ENCODE data around the gene MPV17. TPM values are rescaled to one million over a fixed set of nuclear protein-coding genes. Genes with fewer than 3 reads are reported as not detected.

Gene MPV17
- total and polyA plus RNA-seq, 9 donors, result 47.0 to 169 (median 60.4) TPM

DNA sequence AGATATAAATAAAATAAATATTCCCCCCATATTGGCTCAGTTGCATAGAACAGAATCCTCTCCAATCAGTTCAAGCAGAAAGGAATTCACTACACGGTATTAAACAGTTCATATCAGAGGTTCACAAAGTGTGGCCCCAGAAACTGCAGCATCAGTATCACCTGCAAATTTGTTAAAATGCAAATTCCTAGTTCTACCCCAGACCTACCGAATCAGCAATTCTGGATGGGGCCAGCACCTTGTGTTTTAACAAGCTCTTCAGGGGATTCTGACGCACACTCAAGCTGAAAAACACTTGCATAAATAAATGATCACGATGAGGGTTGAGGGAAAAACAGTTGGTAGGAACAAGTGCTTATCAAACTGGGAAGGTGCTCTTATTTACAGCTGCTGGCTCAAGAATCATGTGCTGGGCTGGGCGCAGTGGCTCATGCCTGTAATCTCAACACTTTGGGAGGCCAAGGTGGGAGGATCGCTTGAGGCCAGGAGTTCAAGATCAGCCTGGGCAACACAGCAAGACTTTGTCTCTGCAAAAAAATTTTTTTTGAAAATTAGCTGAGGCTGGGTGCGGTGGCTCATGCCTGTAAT, 27.3 kb upstream of the MPV17 start:
- Histone ChIP-seq H3K4me3 (no peak overlapping the region), H3K36me3 (no peaks in the 10 kb centered on the region), H3K27me3 (no peaks in the 10 kb centered on the region), H3K27ac (no peak overlapping the region), H3K9me3 (no peaks in the 10 kb centered on the region), H3K4me1 (ENCODE audit: insufficient read depth) (no peaks in the 10 kb centered on the region)
- intact Hi-C loops (cut with DNase I), result no loop called here
- no peak for DNase-seq
- TF ChIP-seq EP300 (IDR thresholded peaks at IDR 0.05), result no peak
- TF ChIP-seq CTCF (IDR thresholded peaks at IDR 0.05), result no peak
- no peak for TF ChIP-seq POLR2A (IDR thresholded peaks at IDR 0.05)
- 66 to 75% (median 67%) methylated on average over 7 of the region's 7 CpGs for WGBS, 3 donors

GRCh38 chr2:27347641-27348040, 24.7 kb upstream of the MPV17 start:
- Histone ChIP-seq H3K27ac (no peak overlapping the region), H3K9me3 (no peaks in the 10 kb centered on the region), H3K27me3 (no peaks in the 10 kb centered on the region), H3K4me1 (ENCODE audit: insufficient read depth) (no peaks in the 10 kb centered on the region), H3K4me3 (no peak overlapping the region), H3K36me3 (no peaks in the 10 kb centered on the region)
- WGBS, 3 donors, result 83 to 90% (median 90%) methylated on average over 2 of the region's 2 CpGs
- no peak for DNase-seq
- no peak for TF ChIP-seq EP300 (IDR thresholded peaks at IDR 0.05)
- no peak for TF ChIP-seq CTCF (IDR thresholded peaks at IDR 0.05)
- TF ChIP-seq POLR2A (IDR thresholded peaks at IDR 0.05), result no peak
- intact Hi-C loops (cut with DNase I), result no loop called here

DNA sequence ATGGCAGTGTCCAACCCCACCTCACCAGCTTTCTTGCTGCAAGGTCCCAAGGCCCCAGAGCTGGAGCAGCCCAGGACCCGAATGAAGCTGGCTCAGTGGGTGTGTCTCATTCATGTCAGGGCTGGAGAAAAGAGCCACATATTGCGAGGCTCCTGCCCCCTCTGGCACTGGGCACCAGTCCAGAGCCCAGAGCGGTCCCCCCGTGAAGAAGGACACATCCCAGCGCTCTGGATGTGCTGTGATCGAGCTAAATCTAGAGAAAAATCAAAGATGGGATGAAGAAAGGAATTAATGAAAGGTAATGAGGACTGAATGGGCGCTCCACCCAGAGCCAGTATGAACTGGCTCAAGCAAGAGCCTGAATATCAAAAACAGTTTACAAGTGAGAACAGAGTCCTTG, 13.3 kb upstream of the MPV17 start:
- no peak for DNase-seq
- no peak for TF ChIP-seq EP300 (IDR thresholded peaks at IDR 0.05)
- Histone ChIP-seq H3K27me3 (no peaks in the 10 kb centered on the region), H3K9me3 (no peaks in the 10 kb centered on the region), H3K4me3 (no peak overlapping the region), H3K36me3 (no peaks in the 10 kb centered on the region), H3K4me1 (ENCODE audit: insufficient read depth) (no peaks in the 10 kb centered on the region), H3K27ac (no peak overlapping the region)
- 91 to 95% (median 94%) methylated on average over 7 of the region's 7 CpGs for WGBS, 3 donors
- intact Hi-C loops (cut with DNase I), result no loop called here

GRCh38 chr2:27335311-27335710, 12.4 kb upstream of the MPV17 start:
- TF ChIP-seq POLR2A (IDR thresholded peaks at IDR 0.05) (no peak), EP300 (IDR thresholded peaks at IDR 0.05) (no peak), CTCF (IDR thresholded peaks at IDR 0.05) (no peak)
- 90 to 93% (median 92%) methylated on average over 3 of the region's 3 CpGs for WGBS, 3 donors
- no peaks in the 10 kb centered on the region for H3K27me3 ChIP-seq
- H3K4me3 ChIP-seq, result no peak overlapping the region
- H3K36me3 ChIP-seq, result no peaks in the 10 kb centered on the region
- H3K4me1 ChIP-seq (ENCODE audit: insufficient read depth), result no peaks in the 10 kb centered on the region
- H3K9me3 ChIP-seq, result no peaks in the 10 kb centered on the region
- no peak overlapping the region for H3K27ac ChIP-seq
- intact Hi-C loops (cut with DNase I), result no loop called here
- no peak for DNase-seq

- H3K27me3 ChIP-seq, result no peaks in the 10 kb centered on the region
- H3K27ac ChIP-seq, result no peak overlapping the region
- no peak overlapping the region for H3K4me3 ChIP-seq
- WGBS, 3 donors, result 91 to 95% (median 94%) methylated on average over 5 of the region's 5 CpGs
- TF ChIP-seq CTCF (IDR thresholded peaks at IDR 0.05) (no peak), EP300 (IDR thresholded peaks at IDR 0.05) (no peak), POLR2A (IDR thresholded peaks at IDR 0.05) (no peak)
- no peaks in the 10 kb centered on the region for H3K36me3 ChIP-seq
- peaks cover 13% of the 10 kb centered on the region for H3K4me1 ChIP-seq (ENCODE audit: insufficient read depth)
- no peaks in the 10 kb centered on the region for H3K9me3 ChIP-seq
- intact Hi-C loops (cut with DNase I), result no loop called here
- no peak for DNase-seq
Measured at GRCh38 chr2:27324720-27325119, 1.8 kb upstream of the MPV17 start.

All from ovary (tissue), 9 donors.